Adrenal gland (tissue), 12 donors: ENCODE measurements around the gene PAQR6. TPM values are rescaled to one million over a fixed set of nuclear protein-coding genes. Genes with fewer than 3 reads are reported as not detected.

Source experiments
- DNase-seq, 7 donors: peaks; one replicate each; pipeline ENCODE4 v3.0.0-alpha.2; 2019 to 2020
- H3K27ac ChIP-seq, 5 donors: fragments of 200-600 bp; sonication (generic) in 4 of 5; 1 replicate in 3 of 5; 2 replicates in 2 of 5; pipeline versions ENCODE4 v1.5.1 to v1.8.0; 2016 to 2020; ENCODE audit warnings: mild to moderate bottlenecking in 1 of 5
- H3K27me3 ChIP-seq: fragments of 200-600 bp; 2 replicates; pipeline ENCODE4 v1.8.0; 2021
- H3K36me3 ChIP-seq, 2 donors: fragments of 200-600 bp; replicated peaks in 1 of 2; 1 replicate in 1 of 2; 2 replicates in 1 of 2; pipeline versions ENCODE4 v1.5.1 to v1.8.0; 2018 to 2022
- H3K4me1 ChIP-seq, 2 donors: fragments of 200-600 bp; replicated peaks in 1 of 2; 1 replicate in 1 of 2; 2 replicates in 1 of 2; pipeline versions ENCODE4 v1.5.1 to v1.8.0; 2018 to 2021
- H3K4me3 ChIP-seq, 4 donors: fragments of 200-600 bp; sonication (generic) in 3 of 4; one replicate each; pipeline ENCODE4 v1.5.1; 2016 to 2018
- H3K9me3 ChIP-seq, 3 donors: fragments of 200-600 bp; sonication (generic) in 1 of 3; replicated peaks in 1 of 3; 1 replicate in 2 of 3; 2 replicates in 1 of 3; pipeline versions ENCODE4 v1.5.1 to v1.8.0; 2016 to 2021
- CTCF ChIP-seq, 6 experiments: fragments of 450-650 bp in 4 of 6; fragments of 200-600 bp in 2 of 6; sonication (generic) in 1 of 6; IDR thresholded peaks; 1 replicate in 5 of 6; 2 replicates in 1 of 6; pipeline versions ENCODE4 v1.5.1 to v1.8.0; 2016 to 2021; ENCODE audit warnings: antibody characterized with exemption in 6 of 6, mild to moderate bottlenecking in 2 of 6, moderate library complexity in 1 of 6
- POLR2A ChIP-seq, 2 donors: fragments of 450-650 bp; IDR thresholded peaks; one replicate each; pipeline ENCODE4 v1.6.1; 2017; ENCODE audit warnings: antibody characterized with exemption in 2 of 2, mild to moderate bottlenecking in 2 of 2, moderate library complexity in 1 of 2
- WGBS, 4 donors: extraction: QIAGEN DNeasy Blood & Tissue Kit in 2 of 4; methylation state at CpG; one replicate each; pipeline versions ENCODE4 v1.1.5 to v1.1.7; 2013 to 2017; 5-methylcytosine and 5-hydroxymethylcytosine counted together
- intact Hi-C, 2 donors: fragments of 100-400 bp; cut with DNase I; formaldehyde crosslinking; loops; one replicate each; pipeline versions ENCODE4 v1.14.1 to v1.15.0; 2022 to 2023
- polyA plus RNA-seq, 3 donors: library from polyadenylated mRNA; stranded (reverse); fragments of 200-250 nt in 2 of 3; fragments of 350-450 nt in 1 of 3; fragmentation: Illumina TruSeq in 1 of 3; extraction: RNeasy Lipid Tissue Mini Kit (QIAGEN cat#74804) in 1 of 3; gene quantifications; one replicate each; pipeline ENCODE4 v1.2.3, GENCODE V29; 2013 to 2014
- total RNA-seq, 9 donors: library from RNA; depleted of rRNA in 4 of 9; stranded (reverse); fragments of >200 nt in 4 of 9; fragments of 120-200 nt in 1 of 9; fragmentation: NEBNext Ultra II Directional in 1 of 9; extraction: Animal tissue kit (Norgen Biotek cat#: 25700) in 1 of 9; gene quantifications; one replicate each; pipeline versions ENCODE4 v1.1.0 to v1.2.4, GENCODE V29; 2013 to 2023
- donor health status: healthy with polysubstance abuse.
- donor health status: Bipolar disorder and iron deficiency.
- donor health status: DM: yes; HTN: yes; CAD: no.
- donor health status: DM: no; HTN: no; CAD: no.
- donor health status: DM: no; HTN: no; CAD: no.
- donor health status: DM: yes; HTN: yes; CAD: no.

The PAQR6 gene
- total and polyA plus RNA-seq, 12 donors, result 0.53 to 13.8 (median 1.3) TPM; not detected in 2

DNA sequence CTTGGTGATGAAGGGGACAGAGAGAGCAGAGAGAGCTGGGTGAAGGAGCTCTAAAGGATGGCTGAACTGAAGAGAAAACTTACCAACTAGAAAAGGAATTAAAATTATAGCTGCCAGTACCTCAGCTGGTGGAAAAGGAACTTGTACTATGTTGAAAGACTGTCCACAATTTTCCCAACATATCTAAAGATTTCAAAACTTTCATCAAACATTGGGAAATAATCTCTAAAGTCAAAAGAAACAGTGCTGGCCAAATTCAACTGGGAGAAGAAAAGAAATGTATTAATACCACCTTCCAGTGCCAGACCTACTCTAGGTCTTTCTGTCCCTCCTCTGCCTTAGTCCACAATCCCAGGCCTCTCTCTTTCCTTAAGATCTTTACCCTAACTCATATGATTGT lies 28.7 kb upstream of the PAQR6 start:
- Histone ChIP-seq H3K27ac (peak overlapping the region in 1 of 5 donors; percentile 2), H3K4me1 (peaks cover 8 to 11% of the 10 kb centered on the region in 2 donors), H3K9me3 (no peaks in the 10 kb centered on the region), H3K36me3 (peaks cover 0 to 73% of the 10 kb centered on the region in 2 donors), H3K4me3 (no peak overlapping the region), H3K27me3 (no peaks in the 10 kb centered on the region)
- intact Hi-C loops, result no loop called here
- no peak for DNase-seq
- no peak for TF ChIP-seq POLR2A (IDR thresholded peaks at IDR 0.05)

- no peak for DNase-seq
- H3K9me3 ChIP-seq, result no peaks in the 10 kb centered on the region
- H3K4me1 ChIP-seq, result no peaks in the 10 kb centered on the region
- H3K4me3 ChIP-seq, result no peak overlapping the region
- H3K27ac ChIP-seq, result no peak overlapping the region
- TF ChIP-seq POLR2A (IDR thresholded peaks at IDR 0.05), result no peak
- no peak for TF ChIP-seq CTCF (IDR thresholded peaks at IDR 0.05)
- H3K36me3 ChIP-seq, result peaks cover 0 to 99% of the 10 kb centered on the region in 2 donors
- WGBS, 4 donors, result 94 to 100% (median 98%) methylated on average over 3 of the region's 3 CpGs
- H3K27me3 ChIP-seq, result no peaks in the 10 kb centered on the region
- intact Hi-C loops, result no loop called here
Measured at GRCh38 chr1:156270314-156270713, 22.5 kb upstream of the PAQR6 start.

DNA sequence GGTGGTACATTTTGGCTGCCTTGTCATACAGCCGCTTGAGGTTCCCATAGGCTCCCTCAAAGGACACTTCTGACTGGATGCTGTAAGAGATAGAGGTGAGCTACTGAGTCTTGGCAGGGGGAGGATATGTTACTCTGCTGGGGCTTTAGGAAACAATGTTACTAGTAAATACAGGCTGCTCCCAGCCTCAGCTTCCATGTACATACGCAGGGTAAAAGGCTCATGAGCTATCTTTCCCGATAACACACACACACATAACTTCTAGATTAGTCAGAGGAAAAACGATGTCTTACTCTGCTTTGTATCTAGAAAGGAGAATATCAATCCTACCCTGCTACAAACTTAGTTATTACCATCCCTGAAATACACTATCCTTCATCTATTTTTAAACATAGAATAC lies 20.5 kb upstream of the PAQR6 start:
- peaks cover 0 to 95% of the 10 kb centered on the region in 2 donors for H3K36me3 ChIP-seq
- TF ChIP-seq CTCF (IDR thresholded peaks at IDR 0.05) (no peak), POLR2A (IDR thresholded peaks at IDR 0.05) (no peak)
- WGBS, 4 donors, result 53 to 71% (median 65%) methylated on average over 4 of the region's 4 CpGs
- no peaks in the 10 kb centered on the region for H3K9me3 ChIP-seq
- intact Hi-C loops, result no loop called here
- DNase-seq, result no peak
- peak overlapping the region in 3 of 5 donors; percentile 5 to 37 (median 26) for H3K27ac ChIP-seq
- H3K27me3 ChIP-seq, result no peaks in the 10 kb centered on the region
- H3K4me1 ChIP-seq, result peaks cover 0 to 3% of the 10 kb centered on the region in 2 donors
- H3K4me3 ChIP-seq, result no peak overlapping the region

DNA sequence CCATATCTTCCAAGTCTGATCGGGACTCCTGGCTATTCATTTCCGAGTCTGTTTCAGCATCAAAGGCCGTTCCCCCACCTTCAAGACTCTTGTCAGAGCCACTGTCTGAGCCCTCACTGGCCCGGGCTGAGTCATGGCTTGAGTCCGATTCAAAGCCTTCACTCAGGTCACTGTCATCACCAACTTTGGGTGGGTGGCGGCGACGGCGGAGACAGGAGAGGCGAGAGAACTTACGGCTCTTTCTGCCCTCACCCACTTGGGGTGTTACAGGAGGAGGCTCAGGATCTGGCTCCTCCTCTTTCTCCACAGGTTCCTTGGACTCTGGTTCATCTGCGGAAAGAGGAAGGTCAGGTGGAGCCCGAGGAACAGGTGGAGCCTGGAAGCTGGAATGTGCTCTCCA lies 18.2 kb upstream of the PAQR6 start:
- Histone ChIP-seq H3K4me3 (no peak overlapping the region), H3K27me3 (no peaks in the 10 kb centered on the region), H3K4me1 (peaks cover 4 to 12% of the 10 kb centered on the region in 2 donors), H3K27ac (no peak overlapping the region), H3K36me3 (peaks cover 0 to 93% of the 10 kb centered on the region in 2 donors), H3K9me3 (no peaks in the 10 kb centered on the region)
- intact Hi-C loops, result no loop called here
- TF ChIP-seq POLR2A (IDR thresholded peaks at IDR 0.05), result no peak
- no peak for TF ChIP-seq CTCF (IDR thresholded peaks at IDR 0.05)
- WGBS, 4 donors, result 85 to 90% (median 88%) methylated on average over 9 to 13 of the region's 13 CpGs
- no peak for DNase-seq

- Histone ChIP-seq H3K36me3 (peaks cover 0 to 94% of the 10 kb centered on the region in 2 donors), H3K4me3 (no peak overlapping the region)
- intact Hi-C loops, result no loop called here
Measured at GRCh38 chr1:156263288-156263655, 15.4 kb upstream of the PAQR6 start.

More at GRCh38 chr1:156263288-156263655, 15.4 kb upstream of the PAQR6 start:
- Histone ChIP-seq H3K27me3 (no peaks in the 10 kb centered on the region), H3K9me3 (no peaks in the 10 kb centered on the region), H3K27ac (peak overlapping the region in 3 of 5 donors; percentile 10 to 69 (median 67)), H3K4me1 (peaks cover 4 to 12% of the 10 kb centered on the region in 2 donors)
- TF ChIP-seq CTCF (IDR thresholded peaks at IDR 0.05) (no peak), POLR2A (IDR thresholded peaks at IDR 0.05) (no peak)
- 72 to 90% (median 82%) methylated on average over 8 to 9 of the region's 9 CpGs for WGBS, 4 donors
- no peak for DNase-seq
